Naive B cell (primary cell): ENCODE data around the gene MMP24OS. TPM values are rescaled to one million over a fixed set of nuclear protein-coding genes. Genes with fewer than 3 reads are reported as not detected.
"Not testable (repeated sequence)": the region's sequence is repeated elsewhere in the genome, so short reads cannot be mapped to it uniquely, and the experiment has no call there.

ENCODE experiments used
- ATAC-seq, 2 donors: fragments of 150-1000 bp; cut with Tn5 transposase; 2 replicates each; pipeline ENCODE4 v1.10.0; 2021; ENCODE audit warnings: low read depth in 2 of 2, mild to moderate bottlenecking in 2 of 2, moderate library complexity in 2 of 2
- DNase-seq: peaks from one replicate; pipeline ENCODE4 v3.0.0; 2022
- H3K27ac Mint-ChIP-seq, 6 donors: one replicate each; pipeline ENCODE4 v1.8.0; 2020 to 2022; ENCODE audit warnings: mild to moderate bottlenecking in 6 of 6, mixed read lengths in 6 of 6, moderate library complexity in 5 of 6, inconsistent platforms in 2 of 6
- H3K27me3 Mint-ChIP-seq, 3 donors: one replicate each; pipeline ENCODE4 v1.8.0; 2021 to 2022; ENCODE audit warnings: mixed read lengths in 3 of 3, mild to moderate bottlenecking in 1 of 3
- H3K36me3 Mint-ChIP-seq, 2 donors: one replicate each; pipeline ENCODE4 v1.8.0; 2020 to 2022; ENCODE audit warnings: mixed read lengths in 2 of 2, inconsistent platforms in 1 of 2, mild to moderate bottlenecking in 1 of 2
- H3K4me1 Mint-ChIP-seq, 3 donors: one replicate each; pipeline ENCODE4 v1.8.0; 2020 to 2022; ENCODE audit warnings: mixed read lengths in 3 of 3, inconsistent platforms in 1 of 3, mild to moderate bottlenecking in 1 of 3, moderate library complexity in 1 of 3
- H3K4me3 Mint-ChIP-seq, 8 donors: one replicate each; pipeline ENCODE4 v1.8.0; 2020 to 2022; ENCODE audit warnings: mild to moderate bottlenecking in 8 of 8, mixed read lengths in 8 of 8, moderate library complexity in 8 of 8, inconsistent platforms in 2 of 8
- H3K9me3 Mint-ChIP-seq, 7 donors: one replicate each; pipeline ENCODE4 v1.8.0; 2020 to 2022; ENCODE audit warnings: mixed read lengths in 7 of 7, mild to moderate bottlenecking in 5 of 7, inconsistent platforms in 2 of 7, moderate library complexity in 1 of 7
- polyA plus RNA-seq, 6 donors: library from polyadenylated mRNA; unstranded; fragments of 300-500 nt; fragmentation: Illumina TruSeq; gene quantifications; one replicate each; pipeline ENCODE4 v1.2.3, GENCODE V29; 2021; ENCODE audit warnings: low read depth in 6 of 6

Gene MMP24OS
- polyA plus RNA-seq, 6 donors from 2014 or later: 3.7 to 14.1 (median 8.6) TPM

DNA sequence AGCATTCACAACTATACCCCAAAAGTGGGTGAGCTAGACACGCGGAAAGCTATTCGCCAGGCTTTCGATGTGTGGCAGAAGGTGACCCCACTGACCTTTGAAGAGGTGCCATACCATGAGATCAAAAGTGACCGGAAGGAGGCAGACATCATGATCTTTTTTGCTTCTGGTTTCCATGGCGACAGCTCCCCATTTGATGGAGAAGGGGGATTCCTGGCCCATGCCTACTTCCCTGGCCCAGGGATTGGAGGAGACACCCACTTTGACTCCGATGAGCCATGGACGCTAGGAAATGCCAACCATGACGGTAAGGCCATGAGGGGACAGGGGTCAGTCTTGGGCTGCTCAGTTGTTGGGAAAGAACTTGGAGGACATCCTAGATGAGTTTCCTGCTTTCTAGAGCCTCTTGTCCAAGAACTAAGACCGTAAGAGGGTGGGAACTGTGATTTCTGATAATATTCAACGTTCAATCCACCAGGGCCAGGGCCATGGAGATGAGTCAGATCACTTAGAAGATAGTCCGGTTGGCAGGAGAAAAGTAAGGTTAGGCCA lies 23.4 kb downstream of the MMP24OS start:
- Mint-ChIP-seq H3K36me3 (no peaks in the 10 kb centered on the region), H3K9me3 (no peaks in the 10 kb centered on the region), H3K27me3 (no peaks in the 10 kb centered on the region), H3K4me1 (peaks cover 21 to 24% (median 23%) of the 10 kb centered on the region in 3 donors), H3K27ac (peak overlapping the region in 3 of 6 donors; percentile 23 to 67 (median 52)), H3K4me3 (peak overlapping the region in 1 of 8 donors; percentile 55)
- no peak for DNase-seq
- ATAC-seq: no peak

DNA sequence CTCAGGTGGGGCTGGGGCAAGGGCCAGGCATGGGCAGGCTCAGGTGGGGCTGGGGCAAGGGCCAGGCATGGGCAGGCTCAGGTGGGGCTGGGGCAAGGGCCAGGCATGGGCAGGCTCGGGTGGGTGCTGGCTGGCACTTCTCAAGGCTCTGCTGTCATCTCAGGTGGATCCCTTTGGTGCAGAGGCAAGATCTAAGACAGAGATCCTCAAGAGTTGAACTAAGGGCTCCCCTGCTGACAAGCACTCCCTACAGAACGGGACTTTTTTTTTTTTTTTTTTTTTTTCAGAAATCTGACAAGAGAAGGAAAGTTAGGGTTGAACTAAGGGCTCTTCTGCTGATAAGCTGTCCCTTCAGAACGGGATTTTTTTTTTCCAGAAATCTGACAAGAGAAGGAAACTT lies 24.9 kb downstream of the MMP24OS start:
- H3K27me3 Mint-ChIP-seq: no peaks in the 10 kb centered on the region
- no peak for ATAC-seq
- H3K36me3 Mint-ChIP-seq: no peaks in the 10 kb centered on the region
- H3K4me1 Mint-ChIP-seq: peaks cover 21 to 24% (median 23%) of the 10 kb centered on the region in 3 donors
- H3K27ac Mint-ChIP-seq: peak overlapping the region in 1 of 6 donors; percentile 74
- H3K9me3 Mint-ChIP-seq: no peaks in the 10 kb centered on the region
- no peak overlapping the region for H3K4me3 Mint-ChIP-seq
- no peak for DNase-seq

DNA sequence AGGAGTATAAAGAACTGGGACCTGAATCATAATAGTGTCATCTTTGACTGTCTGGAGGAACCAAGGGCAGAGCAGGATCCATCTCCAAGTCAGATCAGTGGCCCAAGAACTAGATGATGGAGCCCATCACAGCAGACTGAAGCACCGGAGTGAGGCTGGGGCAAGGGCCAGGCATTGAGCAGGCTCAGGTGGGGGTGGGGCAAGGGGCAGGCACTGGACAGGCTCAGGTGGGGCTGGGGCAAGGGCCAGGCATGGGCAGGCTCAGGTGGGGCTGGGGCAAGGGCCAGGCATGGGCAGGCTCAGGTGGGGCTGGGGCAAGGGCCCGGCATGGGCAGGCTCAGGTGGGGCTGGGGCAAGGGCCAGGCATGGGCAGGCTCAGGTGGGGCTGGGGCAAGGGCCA lies 25.3 kb downstream of the MMP24OS start:
- H3K9me3 Mint-ChIP-seq, ATAC-seq, H3K4me3 Mint-ChIP-seq, DNase-seq, H3K36me3 Mint-ChIP-seq, H3K27me3 Mint-ChIP-seq: not testable (repeated sequence)
- Mint-ChIP-seq H3K27ac (peak overlapping the region in 5 of 6 donors; percentile 75 to 97 (median 88)), H3K4me1 (peaks cover 21 to 24% (median 23%) of the 10 kb centered on the region in 3 donors)

DNA sequence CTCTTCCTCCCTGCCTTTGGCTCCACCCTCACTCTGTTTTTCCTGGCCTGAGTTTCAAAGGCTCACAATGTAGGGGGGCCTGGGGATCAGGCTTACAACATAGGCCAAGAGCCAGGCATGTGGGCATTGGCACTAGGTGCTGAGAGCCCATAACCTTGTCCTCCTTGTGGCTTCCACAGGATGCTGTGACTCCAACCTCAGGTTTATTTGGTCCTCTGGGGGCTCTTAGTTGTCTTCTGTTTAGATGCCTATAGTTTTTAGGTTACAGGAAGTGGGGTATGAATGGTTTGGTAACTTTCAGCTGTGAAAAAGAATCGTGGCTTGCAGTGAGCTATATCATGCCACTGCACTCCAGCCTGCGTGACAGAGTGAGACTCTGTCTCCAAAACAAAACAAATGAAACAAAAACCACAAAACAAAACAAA lies 25.9 kb downstream of the MMP24OS start:
- DNase-seq: no peak
- H3K9me3 Mint-ChIP-seq: no peaks in the 10 kb centered on the region
- peak overlapping the region in 2 of 8 donors; percentile 15 to 76 for H3K4me3 Mint-ChIP-seq

DNA sequence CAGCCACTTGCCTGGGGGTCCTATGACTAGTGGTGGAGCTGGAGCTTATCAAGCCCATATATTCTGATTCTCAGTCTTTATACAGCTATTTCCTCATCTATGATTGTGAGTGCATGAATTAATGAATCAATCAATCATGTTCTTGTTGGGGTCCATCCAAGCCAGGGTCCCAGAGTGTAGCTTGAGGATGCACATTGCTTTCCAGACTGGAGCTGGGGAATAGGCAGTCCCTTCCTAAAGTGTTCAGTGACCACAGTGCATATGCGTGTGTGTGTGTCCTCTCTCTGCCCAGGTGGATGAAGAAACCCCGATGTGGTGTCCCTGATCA lies 26.3 kb downstream of the MMP24OS start:
- ATAC-seq: no peak
- no peaks in the 10 kb centered on the region for H3K9me3 Mint-ChIP-seq
- H3K4me1 Mint-ChIP-seq: peaks cover 23 to 24% (median 23%) of the 10 kb centered on the region in 3 donors
- no peak for DNase-seq
- H3K4me3 Mint-ChIP-seq: peak overlapping the region in 2 of 8 donors; percentile 11 to 76
- no peaks in the 10 kb centered on the region for H3K27me3 Mint-ChIP-seq
- no peaks in the 10 kb centered on the region for H3K36me3 Mint-ChIP-seq
- peak overlapping the region in 5 of 6 donors; percentile 21 to 75 (median 33) for H3K27ac Mint-ChIP-seq

More for the DNA sequence above, 25.9 kb downstream of the MMP24OS start:
- Mint-ChIP-seq H3K27me3 (no peaks in the 10 kb centered on the region), H3K36me3 (no peaks in the 10 kb centered on the region), H3K4me1 (peaks cover 23 to 24% (median 23%) of the 10 kb centered on the region in 3 donors), H3K27ac (peak overlapping the region; percentile 24 to 97 (median 87))
- peak; percentile 67 to 71 for ATAC-seq

- H3K27ac Mint-ChIP-seq: no peak overlapping the region
- DNase-seq (no peak), ATAC-seq (no peak)
- H3K27me3 Mint-ChIP-seq: no peaks in the 10 kb centered on the region
- no peaks in the 10 kb centered on the region for H3K36me3 Mint-ChIP-seq
- no peaks in the 10 kb centered on the region for H3K9me3 Mint-ChIP-seq
- H3K4me3 Mint-ChIP-seq: no peak overlapping the region
- H3K4me1 Mint-ChIP-seq: peaks cover 23 to 24% (median 23%) of the 10 kb centered on the region in 3 donors
Measured at GRCh38 chr20:35248641-35249475, 29.1 kb downstream of the MMP24OS start.

DNA sequence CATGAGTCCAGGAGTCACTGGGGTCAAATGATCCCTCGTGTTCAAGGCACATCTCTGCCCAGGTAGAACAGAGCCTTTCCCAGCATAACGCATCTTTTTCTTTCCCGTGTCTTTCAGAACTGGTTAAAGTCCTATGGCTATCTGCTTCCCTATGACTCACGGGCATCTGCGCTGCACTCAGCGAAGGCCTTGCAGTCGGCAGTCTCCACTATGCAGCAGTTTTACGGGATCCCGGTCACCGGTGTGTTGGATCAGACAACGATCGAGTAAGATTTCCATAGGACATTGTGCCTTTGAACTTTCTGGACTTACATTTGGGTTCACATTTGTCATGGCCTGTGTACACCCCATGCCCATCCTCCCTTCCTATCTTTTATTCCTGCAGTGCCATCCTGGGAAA lies 31.2 kb downstream of the MMP24OS start:
- DNase-seq: no peak
- Mint-ChIP-seq H3K9me3 (no peaks in the 10 kb centered on the region), H3K27ac (no peak overlapping the region), H3K4me3 (no peak overlapping the region), H3K4me1 (peaks cover 14 to 15% (median 15%) of the 10 kb centered on the region in 3 donors), H3K27me3 (no peaks in the 10 kb centered on the region), H3K36me3 (no peaks in the 10 kb centered on the region)
- no peak for ATAC-seq

GRCh38 chr20:35243986-35244385 lies 33.9 kb downstream of the MMP24OS start:
- peaks cover 0 to 6% (median 0%) of the 10 kb centered on the region in 3 donors for H3K27me3 Mint-ChIP-seq
- H3K27ac Mint-ChIP-seq: no peak overlapping the region
- no peak for ATAC-seq
- no peak overlapping the region for H3K4me3 Mint-ChIP-seq
- DNase-seq: no peak
- H3K4me1 Mint-ChIP-seq: peaks cover 0 to 6% (median 0%) of the 10 kb centered on the region in 3 donors
- H3K9me3 Mint-ChIP-seq: no peaks in the 10 kb centered on the region
- H3K36me3 Mint-ChIP-seq: peaks cover 0 to 7% of the 10 kb centered on the region in 2 donors

GRCh38 chr20:35243317-35243716 lies 34.6 kb downstream of the MMP24OS start:
- peaks cover 0 to 7% of the 10 kb centered on the region in 2 donors for H3K36me3 Mint-ChIP-seq
- H3K27ac Mint-ChIP-seq: no peak overlapping the region
- peaks cover 0 to 6% (median 0%) of the 10 kb centered on the region in 3 donors for H3K27me3 Mint-ChIP-seq
- peaks cover 0 to 6% (median 0%) of the 10 kb centered on the region in 3 donors for H3K4me1 Mint-ChIP-seq
- DNase-seq: no peak
- H3K9me3 Mint-ChIP-seq: no peaks in the 10 kb centered on the region
- H3K4me3 Mint-ChIP-seq: no peak overlapping the region
- ATAC-seq: no peak

DNA sequence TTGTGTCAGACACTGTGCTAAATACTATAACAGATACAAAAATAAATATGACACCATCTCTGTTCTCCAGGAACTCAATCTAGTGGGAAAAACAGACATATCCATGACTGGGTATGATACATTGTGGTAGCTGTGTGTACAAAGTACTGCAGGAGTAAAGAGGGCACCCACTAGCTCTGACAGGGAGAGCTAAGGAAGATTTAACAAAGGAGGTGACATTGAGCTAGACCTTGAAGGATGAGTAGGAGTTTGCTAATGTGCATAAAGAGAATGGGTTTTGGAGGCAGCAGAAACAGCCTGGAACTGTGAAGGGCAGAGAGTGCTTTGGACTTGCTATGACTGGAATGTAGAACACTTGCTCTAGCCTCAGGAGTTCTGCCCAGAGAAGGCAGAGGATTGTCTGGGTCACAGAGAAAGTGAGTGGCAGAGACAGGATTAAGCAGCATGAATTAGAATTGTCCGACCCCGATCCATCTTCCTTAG lies 37.1 kb downstream of the MMP24OS start:
- Mint-ChIP-seq H3K27me3 (peaks cover 0 to 6% (median 4%) of the 10 kb centered on the region in 3 donors), H3K27ac (peak overlapping the region in 2 of 6 donors; percentile 2 to 51), H3K4me3 (no peak overlapping the region), H3K36me3 (peaks cover 12 to 13% of the 10 kb centered on the region in 2 donors), H3K4me1 (peaks cover 0 to 3% (median 0%) of the 10 kb centered on the region in 3 donors), H3K9me3 (peaks cover 0 to 2% (median 0%) of the 10 kb centered on the region in 7 donors)
- ATAC-seq (no peak), DNase-seq (no peak)

DNA sequence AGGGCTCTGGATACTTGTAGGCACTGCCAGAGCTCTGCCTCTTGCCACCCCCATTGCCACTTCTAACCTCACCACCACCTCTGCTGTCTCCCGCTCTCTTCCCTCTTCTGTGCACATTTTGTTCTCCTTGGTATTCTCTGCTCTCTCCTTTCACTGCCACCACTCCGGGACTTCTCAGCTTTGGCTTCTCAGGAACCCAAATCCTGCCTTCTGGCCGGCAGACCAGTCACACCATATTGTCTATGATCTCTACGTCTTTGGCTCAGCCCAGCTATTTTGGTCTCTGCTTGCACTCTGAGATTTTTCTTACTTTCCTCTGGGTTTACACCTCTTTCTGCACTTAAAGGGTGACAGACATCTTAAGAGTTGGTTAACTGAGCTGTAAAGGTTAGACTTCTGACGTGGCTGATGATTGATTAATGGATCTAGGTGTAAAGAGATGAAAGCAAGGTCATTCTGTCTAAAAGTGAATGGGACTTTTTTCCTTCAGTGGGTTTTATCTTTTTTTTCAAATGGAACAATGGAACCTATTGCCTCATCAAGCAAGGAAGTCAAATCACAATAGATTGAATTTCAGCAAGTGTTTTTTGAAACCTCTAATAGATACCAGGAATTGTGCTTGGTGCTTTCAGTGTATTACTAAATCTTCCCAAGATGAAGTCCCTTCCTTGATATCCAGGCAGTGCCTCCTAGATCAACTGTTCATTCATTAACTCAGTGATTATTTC lies 37.7 kb downstream of the MMP24OS start:
- Mint-ChIP-seq H3K4me1 (peaks cover 0 to 3% (median 0%) of the 10 kb centered on the region in 3 donors), H3K9me3 (peaks cover 0 to 2% (median 0%) of the 10 kb centered on the region in 7 donors), H3K27ac (no peak overlapping the region), H3K36me3 (peaks cover 12 to 18% of the 10 kb centered on the region in 2 donors), H3K27me3 (peaks cover 0 to 6% (median 4%) of the 10 kb centered on the region in 3 donors), H3K4me3 (no peak overlapping the region)
- no peak for DNase-seq
- ATAC-seq: no peak

DNA sequence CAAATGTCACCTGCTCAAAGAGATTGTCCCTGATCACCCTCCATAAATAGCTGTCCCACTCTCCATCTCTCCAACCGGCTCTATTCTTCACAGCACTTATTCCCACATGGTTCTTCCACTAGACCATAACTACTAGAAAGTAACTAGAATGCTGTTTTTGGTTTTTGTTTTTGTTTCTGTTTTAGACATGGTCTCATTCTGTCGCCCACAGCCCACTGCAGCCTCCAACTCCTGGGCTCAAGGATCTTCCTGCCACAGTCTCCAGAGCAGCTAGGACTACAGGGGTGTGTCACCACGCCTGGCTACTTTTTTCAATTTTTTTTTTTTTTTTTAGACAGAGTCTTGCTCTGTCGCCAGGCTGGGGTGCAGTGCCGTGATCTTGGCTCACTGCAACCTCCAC lies 39.2 kb downstream of the MMP24OS start:
- peaks cover 0 to 3% (median 0%) of the 10 kb centered on the region in 3 donors for H3K4me1 Mint-ChIP-seq
- ATAC-seq (no peak), DNase-seq (no peak)
- H3K4me3 Mint-ChIP-seq: no peak overlapping the region
- no peak overlapping the region for H3K27ac Mint-ChIP-seq
- peaks cover 17 to 29% of the 10 kb centered on the region in 2 donors for H3K36me3 Mint-ChIP-seq
- H3K9me3 Mint-ChIP-seq: peaks cover 0 to 2% (median 0%) of the 10 kb centered on the region in 7 donors
- peaks cover 0 to 6% (median 4%) of the 10 kb centered on the region in 3 donors for H3K27me3 Mint-ChIP-seq

GRCh38 chr20:35238170-35238569 lies 39.8 kb downstream of the MMP24OS start:
- H3K27ac Mint-ChIP-seq: peak overlapping the region in 1 of 6 donors; percentile 77
- peaks cover 0 to 3% (median 0%) of the 10 kb centered on the region in 3 donors for H3K4me1 Mint-ChIP-seq
- H3K36me3 Mint-ChIP-seq: peaks cover 17 to 31% of the 10 kb centered on the region in 2 donors
- ATAC-seq (no peak), DNase-seq (no peak)
- no peak overlapping the region for H3K4me3 Mint-ChIP-seq
- peaks cover 0 to 6% (median 4%) of the 10 kb centered on the region in 3 donors for H3K27me3 Mint-ChIP-seq
- peaks cover 0 to 2% (median 0%) of the 10 kb centered on the region in 7 donors for H3K9me3 Mint-ChIP-seq
